NCI-H1092 treated with DMSO at 0.1 percent for 48 hours (cell line): Measurements from ENCODE around the gene PKD2L1.
"Not testable (repeated sequence)": the region's sequence is repeated elsewhere in the genome, so short reads cannot be mapped to it uniquely, and the experiment has no call there.

ENCODE experiments used
- DNase-seq: peaks from one replicate; lab custom pipeline; 2025; lab: John Stamatoyannopoulos, UW

Gene PKD2L1

DNA sequence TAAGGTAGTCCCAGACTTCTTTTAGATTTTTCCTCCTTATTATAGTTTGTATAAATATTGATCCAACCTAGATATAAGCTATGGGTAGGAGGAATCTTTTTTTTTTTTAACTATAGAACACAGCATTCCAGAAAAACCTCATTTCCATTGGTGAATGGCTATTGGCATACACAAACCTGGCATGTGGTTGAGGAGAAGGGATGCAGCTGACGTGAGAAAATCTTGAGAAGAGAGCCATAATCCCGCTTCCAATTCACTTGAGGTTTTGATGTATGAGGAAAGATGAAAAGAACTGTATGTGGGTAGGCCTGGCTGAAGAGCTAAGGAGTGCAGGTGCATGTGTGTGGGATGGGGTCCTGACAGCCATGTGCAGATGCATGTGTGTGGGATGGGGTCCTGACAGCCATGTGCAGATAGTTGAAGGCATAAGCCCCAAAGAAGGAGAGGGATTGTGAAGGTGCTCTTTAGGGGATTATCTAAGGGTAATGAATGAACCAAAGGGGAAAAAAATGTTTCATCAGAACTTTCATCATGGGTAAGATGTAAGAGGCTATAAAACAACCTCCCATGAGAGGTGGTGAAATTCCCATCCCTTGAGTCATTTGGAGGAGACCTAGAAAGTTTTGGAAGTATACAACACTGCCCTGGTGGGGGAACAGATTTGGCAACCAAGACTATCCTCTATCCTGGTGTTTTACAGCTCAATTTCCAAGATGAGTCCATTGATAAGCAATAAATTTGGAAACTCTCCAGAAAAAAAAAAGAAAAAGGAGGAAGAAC, 3.8 kb upstream of the PKD2L1 start:
- DNase-seq: no peak

DNA sequence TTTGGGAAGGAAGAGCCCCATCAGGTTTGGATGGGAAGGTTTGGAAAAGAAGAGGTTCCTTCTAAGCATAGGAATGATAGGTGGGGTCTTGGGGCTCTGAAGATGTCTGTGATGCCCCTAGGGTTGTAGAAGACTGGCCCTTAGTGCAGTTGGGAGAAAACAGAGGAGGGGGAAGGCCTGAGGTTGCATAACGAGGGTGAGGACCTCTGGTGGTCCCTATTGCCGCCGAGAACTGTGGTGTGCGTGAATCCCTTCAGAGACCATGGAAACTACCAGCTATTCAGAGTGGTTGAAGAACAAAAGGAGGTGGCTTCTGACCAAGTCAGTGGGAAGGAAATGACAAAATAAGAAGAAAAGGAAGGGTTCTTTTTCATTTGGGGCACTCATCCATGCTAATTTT, 3.1 kb upstream of the PKD2L1 start:
- DNase-seq: no peak

DNA sequence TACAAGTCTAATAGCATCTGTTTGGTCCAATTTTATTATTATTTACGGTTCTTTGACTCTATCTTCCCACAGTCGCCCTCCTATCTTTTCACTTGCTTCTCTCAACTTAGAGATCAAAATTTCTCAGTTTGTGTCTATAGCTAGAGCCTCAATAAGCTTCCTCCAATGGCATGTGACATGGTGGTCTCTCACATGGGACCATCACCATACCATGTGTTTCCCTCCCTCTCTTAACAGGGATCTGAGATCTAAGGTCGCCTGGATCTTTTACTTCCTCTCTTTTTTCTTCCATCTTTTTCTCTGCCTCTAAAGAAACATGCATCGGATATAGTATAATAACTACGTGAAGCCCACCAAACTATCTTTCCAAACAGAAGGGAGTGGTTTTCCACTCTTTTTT, 1.8 kb downstream of the PKD2L1 start:
- no peak for DNase-seq

DNA sequence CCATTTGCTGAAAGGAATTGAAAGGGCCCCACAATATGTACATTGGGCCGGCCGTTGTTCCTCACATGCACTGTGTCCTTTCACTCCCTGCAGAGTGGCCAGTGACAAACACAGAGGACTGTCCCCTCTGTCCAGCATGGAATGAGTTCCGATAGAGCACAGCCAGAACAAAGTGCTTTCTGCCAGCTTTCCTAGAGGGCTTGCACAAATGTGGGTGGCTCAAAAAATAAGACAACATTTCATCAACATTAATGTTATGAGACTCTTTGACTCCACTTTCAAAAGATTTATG, 2.4 kb downstream of the PKD2L1 start:
- no peak for DNase-seq

DNA sequence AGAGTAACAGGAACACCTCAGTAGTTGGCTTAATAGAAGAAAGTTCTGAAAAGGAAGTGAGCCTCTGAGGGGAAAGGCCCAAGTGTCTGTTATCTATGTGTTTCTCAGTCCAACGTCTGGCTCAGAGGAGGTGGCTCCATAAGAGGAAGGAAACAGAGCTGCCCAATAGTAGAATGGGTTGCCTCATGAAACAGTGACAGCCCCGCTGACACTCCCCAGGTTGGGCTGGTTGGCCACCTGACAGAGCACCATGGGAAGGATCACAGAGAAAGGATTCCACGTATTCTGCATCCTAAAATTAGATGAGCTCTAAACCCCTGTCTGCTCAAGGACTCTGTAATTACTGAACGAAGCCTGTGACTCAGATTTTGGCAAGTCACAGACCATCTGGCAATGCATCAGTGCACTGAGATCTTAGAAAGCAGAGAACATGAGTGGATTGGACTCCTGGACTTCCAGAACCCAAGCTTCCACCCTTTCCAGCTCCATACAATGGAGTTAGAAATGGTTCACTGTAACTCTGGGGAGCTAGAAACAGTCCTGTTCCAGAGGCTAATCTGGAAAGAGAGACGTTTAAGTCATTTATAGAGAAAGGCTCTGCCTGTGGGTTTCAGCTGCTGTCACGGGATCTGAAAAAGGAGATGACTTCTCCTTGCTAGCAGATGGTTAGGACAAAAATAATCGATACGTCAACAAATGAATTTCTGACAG, 2.9 kb downstream of the PKD2L1 start:
- peak; percentile 41 for DNase-seq

DNA sequence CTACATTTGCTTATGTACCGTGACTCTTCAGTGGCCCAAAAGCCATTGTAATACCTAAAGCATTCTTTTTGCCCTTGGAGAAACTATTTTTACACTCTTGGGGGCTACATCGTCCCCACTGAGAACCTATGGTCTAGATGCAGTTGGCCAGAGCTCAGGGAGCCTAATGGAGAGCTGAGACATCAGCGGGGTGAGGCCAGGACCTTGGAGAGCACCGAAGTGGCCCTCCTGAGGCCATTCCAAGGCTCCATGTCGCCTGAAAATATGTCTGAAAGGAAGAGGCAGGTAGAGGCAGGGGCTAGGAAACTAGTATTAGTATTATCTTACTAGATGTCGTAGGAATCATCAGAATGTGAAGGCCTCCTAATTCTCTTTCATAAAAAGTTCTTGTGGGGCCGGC, 4.9 kb downstream of the PKD2L1 start:
- DNase-seq: no peak

DNA sequence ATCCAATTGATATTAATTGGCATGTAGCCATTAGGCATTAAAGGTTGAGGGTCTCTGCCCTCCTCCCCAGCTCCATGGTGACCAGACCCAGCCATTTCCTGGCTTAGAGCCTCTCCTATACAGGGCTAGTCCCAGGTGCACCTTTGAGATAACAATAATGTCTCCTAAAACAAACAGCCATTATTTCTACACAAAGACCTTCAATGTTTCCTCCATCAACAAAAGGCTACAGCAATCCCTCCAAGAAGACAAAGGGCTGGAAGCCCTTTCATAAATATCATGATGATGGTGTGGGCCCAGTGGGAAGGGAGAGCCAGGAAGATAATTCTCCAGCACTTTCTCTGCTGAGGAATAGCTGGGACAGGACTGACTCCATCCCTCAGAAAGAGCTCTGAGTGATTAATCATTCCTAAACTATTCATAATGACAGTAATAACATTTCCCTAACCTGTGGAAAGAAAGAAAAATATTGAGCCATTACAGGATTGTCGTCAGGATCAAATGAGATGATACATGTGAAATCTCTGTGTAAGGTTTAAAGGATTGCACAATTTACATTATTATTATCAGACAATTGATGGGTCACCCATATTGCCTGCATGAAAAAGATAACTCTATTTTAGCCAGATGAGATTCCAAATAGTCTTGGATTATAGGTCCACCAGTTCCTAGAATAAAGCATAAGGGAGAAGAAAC, 10.2 kb downstream of the PKD2L1 start:
- peak; percentile 58 for DNase-seq

DNA sequence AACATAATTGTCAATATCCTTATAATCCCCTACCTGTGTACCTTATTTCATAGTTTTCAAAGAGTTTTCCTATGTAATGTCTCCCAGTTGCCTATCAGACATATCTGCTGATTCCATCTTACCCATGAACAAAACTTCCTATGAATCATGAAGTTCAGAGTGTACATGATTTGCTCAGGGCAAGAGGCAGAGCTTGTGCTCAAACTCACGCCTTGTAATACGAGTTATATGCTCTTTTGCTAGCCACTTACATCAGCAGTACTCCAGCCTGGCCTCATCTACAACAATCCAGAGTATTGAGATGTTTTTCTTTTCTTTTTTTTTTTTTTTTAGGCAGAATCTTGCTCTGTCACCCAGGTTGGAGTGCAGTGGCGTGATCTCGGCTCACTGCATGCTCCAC, 11.8 kb downstream of the PKD2L1 start:
- DNase-seq: no peak

DNA sequence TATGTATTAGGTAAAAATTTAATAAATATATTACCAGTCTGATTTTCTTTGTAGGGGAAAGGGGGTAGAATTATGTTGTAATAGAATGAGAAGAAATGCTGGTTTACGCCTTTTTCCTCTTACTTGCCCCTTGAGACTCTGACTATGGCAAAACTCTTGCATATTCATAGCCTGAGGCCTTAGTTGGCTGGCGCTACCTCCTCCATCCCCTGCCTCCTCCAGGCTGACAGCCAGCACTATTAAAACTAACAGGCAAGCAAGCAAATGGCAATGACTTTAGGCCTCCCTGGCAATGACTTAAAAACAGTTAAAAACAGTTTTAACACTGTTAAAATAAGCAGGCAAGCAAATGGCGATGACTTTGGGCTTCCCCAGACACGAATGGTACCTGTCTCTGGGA, 14.4 kb downstream of the PKD2L1 start:
- DNase-seq: no peak

DNA sequence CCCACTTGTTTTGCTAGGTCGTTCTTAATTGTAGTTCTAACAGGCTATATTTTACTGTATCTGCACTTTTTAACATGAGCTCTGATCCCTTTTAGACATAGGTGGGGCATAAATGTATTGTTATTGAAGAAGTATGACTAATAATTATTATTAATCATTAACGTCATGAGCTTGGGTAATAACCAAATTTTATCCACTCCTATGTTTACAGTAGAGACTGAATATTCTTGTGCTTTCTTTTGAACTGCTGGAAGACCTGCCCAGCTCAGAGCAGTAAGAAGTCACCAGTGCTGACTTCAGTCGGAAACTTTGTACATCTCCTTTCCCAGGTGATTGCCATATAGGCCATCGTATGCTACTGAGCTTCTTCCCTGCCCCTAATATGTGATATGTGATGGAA, 18.7 kb downstream of the PKD2L1 start:
- no peak for DNase-seq

DNA sequence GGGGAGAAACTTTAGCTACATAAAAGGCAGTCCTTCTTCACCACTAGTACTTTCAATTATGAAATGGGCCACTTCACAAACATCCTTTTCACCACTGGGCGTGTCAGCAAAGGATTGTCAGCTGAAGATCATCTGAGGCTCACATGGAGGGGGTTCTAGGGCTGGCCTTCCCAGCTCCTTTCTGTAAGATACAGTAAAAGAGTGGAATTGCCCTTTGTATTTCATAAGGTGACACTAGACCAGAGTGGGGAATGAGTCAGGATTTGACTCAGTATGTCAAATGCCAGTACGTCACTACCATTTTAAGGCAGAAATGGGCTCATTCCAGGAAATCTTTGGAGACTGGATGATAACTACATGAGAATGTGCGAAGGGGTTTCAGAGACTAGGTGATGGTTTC, 22.3 kb downstream of the PKD2L1 start:
- no peak for DNase-seq

DNA sequence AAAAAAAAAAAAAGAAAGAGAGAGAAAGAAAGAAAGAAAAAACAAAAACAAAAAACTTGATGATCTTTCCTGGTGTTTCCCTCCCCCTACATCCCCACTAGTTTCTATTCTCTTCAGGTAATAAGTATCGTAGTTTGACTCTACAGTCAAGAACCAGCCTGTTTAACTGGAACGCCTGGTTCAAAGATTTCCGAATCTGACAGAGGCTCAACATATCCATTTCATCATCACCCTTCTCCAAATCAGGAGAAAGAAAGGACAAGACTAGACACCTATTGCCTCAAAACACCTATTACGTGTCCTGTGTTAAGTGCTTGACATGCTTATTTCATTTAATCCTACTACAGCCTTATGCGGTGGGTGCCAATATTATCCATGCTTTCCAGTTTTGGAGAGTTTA, 23.2 kb downstream of the PKD2L1 start:
- DNase-seq: no peak

DNA sequence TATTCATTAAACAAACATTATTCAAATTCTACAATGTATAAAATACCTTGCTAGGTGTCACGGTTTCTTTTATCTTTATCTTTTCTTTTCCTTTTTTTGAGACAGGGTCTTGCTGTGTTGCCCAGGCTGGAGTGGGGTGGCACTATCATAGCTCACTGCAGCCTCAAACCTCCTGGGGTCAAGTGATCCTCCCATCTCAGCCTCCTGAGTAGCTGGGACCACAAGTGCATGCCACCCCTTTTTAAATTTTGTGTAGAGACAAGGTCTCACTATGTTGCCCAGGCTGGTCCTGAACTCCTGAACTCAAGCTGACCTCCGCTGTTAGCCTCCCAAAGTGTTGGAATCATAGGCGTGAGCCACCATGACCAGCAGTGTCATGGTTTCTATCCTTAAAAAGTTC, 25.6 kb downstream of the PKD2L1 start:
- DNase-seq: no peak

DNA sequence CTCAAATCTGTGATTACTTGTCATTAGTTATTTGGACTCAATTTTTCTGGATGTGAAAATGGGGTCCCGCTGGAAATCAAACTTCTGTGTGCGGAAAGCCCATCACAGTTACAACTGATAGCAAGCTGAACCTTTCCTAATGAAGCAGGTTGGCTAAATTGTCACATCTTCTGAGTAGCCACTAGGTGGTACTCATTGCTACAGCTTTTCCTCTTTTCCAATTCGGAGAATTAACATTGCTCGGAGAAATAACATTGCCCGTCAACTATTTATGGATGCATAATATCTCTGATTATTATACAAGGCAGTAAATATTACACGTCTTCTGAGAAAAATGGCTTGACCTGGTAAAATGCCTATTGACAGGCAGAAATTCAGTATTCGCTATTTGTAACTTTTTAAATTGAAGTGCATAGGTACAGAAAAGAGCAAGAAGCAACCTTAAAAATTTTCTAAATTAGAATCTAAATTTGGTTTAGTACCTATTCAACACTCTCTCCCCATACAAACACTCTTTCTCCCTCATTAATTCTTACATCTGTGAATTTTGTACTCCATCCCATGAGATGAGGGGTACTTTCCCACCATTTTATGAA, 26.2 kb downstream of the PKD2L1 start:
- DNase-seq: peak; percentile 23

DNA sequence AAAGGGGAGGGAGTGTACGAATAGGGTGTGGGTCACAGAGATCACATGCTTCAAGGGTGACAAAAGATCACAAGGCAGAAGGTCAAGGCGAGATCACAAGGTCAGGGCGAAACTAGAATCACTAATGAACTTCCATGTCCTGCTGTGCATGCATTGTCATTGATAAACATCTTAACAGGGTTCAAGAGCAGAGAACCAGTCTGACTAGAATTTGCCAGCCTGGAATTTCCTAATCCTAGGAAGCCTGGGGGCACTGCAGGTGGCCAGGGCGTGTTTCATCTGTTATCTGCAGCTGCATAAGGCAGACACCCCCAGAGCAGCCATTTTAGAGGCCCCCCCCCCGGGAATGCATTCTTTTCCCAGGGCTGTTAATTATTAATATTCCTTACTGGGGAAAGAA, 28.9 kb downstream of the PKD2L1 start:
- not testable (repeated sequence) for DNase-seq

DNA sequence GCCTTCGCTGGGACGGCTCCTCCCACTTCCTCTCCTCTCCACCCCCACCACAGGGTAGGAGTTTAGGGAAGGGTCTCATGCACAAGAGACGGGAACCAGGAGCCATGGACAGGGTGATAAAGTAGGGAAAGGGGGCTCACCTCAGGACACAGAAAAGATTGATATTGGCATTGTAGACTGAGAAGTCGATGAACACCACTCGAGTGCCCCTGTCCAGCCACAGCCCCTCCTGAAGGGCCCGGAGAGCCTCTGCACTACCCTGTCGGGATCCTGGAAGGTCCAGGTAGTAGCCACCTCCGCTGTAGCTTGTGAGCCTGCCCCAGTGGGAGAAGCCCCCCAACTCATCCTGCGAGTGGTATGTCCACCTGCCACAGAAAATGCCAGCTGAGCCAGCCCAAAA, 32.8 kb downstream of the PKD2L1 start:
- no peak for DNase-seq

DNA sequence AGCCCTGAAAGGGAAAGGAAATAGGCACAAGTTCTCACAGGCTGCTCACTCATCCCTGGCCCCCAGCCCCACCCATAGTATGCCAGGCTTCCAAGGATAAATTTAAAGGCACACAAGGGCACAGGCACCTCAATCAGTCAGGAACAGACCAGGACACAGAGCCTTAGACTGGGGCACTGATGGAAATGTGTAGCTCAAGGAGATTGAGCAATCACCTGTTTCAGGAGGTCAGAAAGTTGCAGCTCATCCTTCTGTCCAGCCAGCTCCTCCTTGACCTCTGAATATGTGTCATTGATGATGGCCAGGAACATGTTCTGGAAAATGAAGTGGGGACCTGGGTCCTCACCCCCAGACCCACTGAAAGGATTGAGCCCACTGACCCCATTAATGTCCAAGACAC, 37.0 kb downstream of the PKD2L1 start:
- no peak for DNase-seq

DNA sequence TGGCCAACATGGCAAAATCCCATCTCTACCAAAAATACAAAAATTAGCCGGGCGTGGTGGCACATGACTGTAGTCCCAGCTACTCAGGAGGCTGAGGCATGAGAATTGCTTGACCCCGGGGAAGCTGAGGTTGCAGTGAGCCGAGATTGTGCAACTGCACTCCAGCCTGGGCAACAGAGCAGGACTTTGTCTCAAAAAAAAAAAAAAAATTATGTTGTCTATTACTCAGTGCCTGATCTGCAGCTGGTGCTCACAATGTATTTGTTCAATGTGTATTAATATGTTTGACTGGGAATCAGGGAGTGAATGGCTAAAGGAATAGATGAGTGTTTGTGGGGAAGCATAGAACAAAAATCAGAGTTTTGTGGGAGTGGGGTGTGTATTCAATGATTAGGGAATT, 37.7 kb downstream of the PKD2L1 start:
- DNase-seq: not testable (repeated sequence)

DNA sequence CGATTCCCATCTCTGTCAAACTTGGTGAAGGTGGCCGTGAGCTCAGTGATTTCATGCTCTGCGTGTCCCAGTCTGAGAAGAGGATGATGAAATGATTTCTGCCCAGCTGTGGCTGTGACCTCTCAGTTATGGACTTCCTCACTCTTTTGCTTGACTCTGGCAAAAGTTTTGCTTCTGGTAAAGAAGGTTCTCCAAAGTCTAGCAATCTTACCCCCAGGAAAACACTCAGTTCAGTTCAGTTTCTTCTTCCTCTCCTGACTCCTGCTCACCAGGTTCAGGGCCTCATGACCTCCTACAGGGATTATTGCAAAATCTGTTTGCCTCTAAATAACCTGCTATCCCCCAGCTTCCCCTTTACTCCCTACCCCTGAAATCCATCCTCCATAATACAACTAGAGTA, 38.7 kb downstream of the PKD2L1 start:
- DNase-seq: no peak

DNA sequence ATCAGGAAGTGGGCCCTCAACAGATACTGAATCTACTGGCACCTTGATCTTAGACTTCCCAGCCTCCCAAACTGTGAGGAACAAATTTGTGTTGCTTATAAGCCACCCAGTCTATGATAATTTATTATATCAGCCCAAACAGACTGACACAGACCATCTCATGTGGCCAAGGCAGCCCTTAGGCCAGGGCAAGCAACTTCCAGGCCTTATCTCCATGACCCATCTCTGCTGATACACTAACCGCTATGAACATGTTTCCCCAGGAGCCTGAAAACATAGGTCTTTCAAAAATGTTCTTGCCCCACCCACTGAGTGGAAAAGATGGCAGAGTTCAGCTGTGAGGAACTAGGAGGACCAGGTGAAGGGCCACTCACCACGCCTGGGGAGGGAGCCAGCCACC, 40.4 kb downstream of the PKD2L1 start:
- DNase-seq: no peak

DNA sequence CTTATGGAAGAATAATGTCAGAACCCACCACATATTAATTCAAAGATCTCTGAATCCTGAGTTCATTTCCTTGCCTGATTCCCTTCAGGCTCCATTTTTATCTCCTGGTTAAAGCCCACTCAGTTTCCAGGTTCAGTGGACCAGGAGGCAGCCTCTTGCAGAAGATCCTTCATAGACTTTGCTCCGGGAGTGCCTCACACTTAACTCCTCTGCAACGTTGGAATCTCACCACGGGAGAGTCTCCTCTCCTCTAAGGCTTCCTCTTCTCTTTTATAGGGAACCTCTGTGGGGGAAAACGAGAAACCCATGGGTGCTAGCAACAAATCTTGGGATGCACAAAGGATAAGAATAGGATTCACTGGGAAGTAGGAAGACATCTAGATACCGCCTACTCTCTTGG, 41.8 kb downstream of the PKD2L1 start:
- no peak for DNase-seq

DNA sequence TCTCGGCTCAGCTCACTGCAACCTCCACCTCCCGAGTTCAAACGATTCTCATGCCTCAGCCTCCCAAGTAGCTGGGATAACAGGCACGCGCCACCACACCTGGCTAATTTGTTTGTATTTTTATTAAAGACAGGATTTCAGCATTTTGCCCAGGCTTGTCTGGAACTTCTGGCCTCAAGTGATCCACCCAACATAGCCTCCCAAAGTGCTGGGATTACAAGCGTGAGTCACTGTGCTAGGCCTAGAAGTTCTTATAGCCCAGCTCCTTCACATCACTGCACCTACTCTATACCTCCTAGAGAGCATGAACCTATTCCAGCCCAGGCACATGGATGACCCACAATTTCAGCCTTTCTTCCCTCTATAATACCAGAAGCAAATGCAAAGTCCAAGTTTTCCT, 42.3 kb downstream of the PKD2L1 start:
- no peak for DNase-seq
